Measurements from ENCODE around the gene CADM2.

- no peak for TF ChIP-seq ZNF785 (tag by site-specific recombination; IDR thresholded peaks at IDR 0.05)
- no peak for TF ChIP-seq CTCF (tag by site-specific recombination; IDR thresholded peaks at IDR 0.05)
- TF ChIP-seq PATZ1 (tag by site-specific recombination; IDR thresholded peaks at IDR 0.05), result no peak
- TF ChIP-seq ZNF596 (tag by site-specific recombination; IDR thresholded peaks at IDR 0.05), result no peak
- no peak for TF ChIP-seq MEIS1 (CRISPR knock-in tag; IDR thresholded peaks at IDR 0.05; ENCODE audit: borderline replicate concordance)
- TF ChIP-seq ZNF677 (tag by site-specific recombination; IDR thresholded peaks at IDR 0.05), result no peak
- TF ChIP-seq EGR2 (tag by site-specific recombination; IDR thresholded peaks at IDR 0.05; ENCODE audit: low read depth), result no peak
- TF ChIP-seq ZNF776 (tag by site-specific recombination; IDR thresholded peaks at IDR 0.05; ENCODE audit: borderline replicate concordance), result no peak
- no peak for TF ChIP-seq ZNF112 (tag by site-specific recombination; IDR thresholded peaks at IDR 0.05)
These were observed 93.0 kb downstream of the CADM2 start for GRCh38 chr3:85051786-85052185.
